Measurements from ENCODE around the gene HYDIN. TPM values are rescaled to one million over a fixed set of nuclear protein-coding genes. Genes with fewer than 3 reads are reported as not detected.

The HYDIN gene
- total and polyA plus RNA-seq, 2 experiments from 2014 or later = 3.1 to 7.7 TPM

DNA sequence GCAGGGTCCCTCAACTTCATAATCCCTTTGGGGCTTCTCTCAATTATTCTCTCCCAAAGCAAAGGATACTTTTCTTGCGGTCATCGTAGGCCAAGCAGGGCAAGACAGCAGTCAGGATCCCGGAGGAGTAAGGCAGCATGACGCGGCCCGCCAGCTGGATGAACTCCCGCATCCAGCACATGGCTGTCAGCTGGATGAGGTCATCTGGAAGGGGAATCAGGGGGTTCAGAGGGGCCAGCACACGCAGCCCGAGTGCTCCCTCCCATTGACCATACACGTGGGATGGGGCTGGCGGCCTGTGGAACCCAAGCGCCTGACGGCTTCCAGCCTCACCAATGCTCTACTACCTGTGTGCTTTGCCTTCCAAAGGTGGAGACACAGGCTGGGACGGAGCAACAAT, 448.7 kb downstream of the HYDIN start (continued):
- no peak for TF ChIP-seq STAT1 (IDR thresholded peaks at IDR 0.05; ENCODE audit: unreplicated experiment)
- no peak for TF ChIP-seq EZH2 (IDR thresholded peaks at IDR 0.05; ENCODE audit: low read depth, unreplicated experiment)
- TF ChIP-seq JUNB (IDR thresholded peaks at IDR 0.05; ENCODE audit: unreplicated experiment) = no peak
- no peak for TF ChIP-seq CREB1 (CRISPR knock-in tag; IDR thresholded peaks at IDR 0.05; ENCODE audit: low read depth)
- no peak for TF ChIP-seq ZNF331 (CRISPR knock-in tag; IDR thresholded peaks at IDR 0.05; ENCODE audit: low read depth)
- no peak for TF ChIP-seq NANOG (IDR thresholded peaks at IDR 0.05; ENCODE audit: borderline replicate concordance)
- TF ChIP-seq EZH2phosphoT487 (IDR thresholded peaks at IDR 0.05; ENCODE audit: unreplicated experiment) = no peak
- no peak for TF ChIP-seq POLR2AphosphoS5 (IDR thresholded peaks at IDR 0.05; ENCODE audit: low read depth)
- TF ChIP-seq, protein P1, sequence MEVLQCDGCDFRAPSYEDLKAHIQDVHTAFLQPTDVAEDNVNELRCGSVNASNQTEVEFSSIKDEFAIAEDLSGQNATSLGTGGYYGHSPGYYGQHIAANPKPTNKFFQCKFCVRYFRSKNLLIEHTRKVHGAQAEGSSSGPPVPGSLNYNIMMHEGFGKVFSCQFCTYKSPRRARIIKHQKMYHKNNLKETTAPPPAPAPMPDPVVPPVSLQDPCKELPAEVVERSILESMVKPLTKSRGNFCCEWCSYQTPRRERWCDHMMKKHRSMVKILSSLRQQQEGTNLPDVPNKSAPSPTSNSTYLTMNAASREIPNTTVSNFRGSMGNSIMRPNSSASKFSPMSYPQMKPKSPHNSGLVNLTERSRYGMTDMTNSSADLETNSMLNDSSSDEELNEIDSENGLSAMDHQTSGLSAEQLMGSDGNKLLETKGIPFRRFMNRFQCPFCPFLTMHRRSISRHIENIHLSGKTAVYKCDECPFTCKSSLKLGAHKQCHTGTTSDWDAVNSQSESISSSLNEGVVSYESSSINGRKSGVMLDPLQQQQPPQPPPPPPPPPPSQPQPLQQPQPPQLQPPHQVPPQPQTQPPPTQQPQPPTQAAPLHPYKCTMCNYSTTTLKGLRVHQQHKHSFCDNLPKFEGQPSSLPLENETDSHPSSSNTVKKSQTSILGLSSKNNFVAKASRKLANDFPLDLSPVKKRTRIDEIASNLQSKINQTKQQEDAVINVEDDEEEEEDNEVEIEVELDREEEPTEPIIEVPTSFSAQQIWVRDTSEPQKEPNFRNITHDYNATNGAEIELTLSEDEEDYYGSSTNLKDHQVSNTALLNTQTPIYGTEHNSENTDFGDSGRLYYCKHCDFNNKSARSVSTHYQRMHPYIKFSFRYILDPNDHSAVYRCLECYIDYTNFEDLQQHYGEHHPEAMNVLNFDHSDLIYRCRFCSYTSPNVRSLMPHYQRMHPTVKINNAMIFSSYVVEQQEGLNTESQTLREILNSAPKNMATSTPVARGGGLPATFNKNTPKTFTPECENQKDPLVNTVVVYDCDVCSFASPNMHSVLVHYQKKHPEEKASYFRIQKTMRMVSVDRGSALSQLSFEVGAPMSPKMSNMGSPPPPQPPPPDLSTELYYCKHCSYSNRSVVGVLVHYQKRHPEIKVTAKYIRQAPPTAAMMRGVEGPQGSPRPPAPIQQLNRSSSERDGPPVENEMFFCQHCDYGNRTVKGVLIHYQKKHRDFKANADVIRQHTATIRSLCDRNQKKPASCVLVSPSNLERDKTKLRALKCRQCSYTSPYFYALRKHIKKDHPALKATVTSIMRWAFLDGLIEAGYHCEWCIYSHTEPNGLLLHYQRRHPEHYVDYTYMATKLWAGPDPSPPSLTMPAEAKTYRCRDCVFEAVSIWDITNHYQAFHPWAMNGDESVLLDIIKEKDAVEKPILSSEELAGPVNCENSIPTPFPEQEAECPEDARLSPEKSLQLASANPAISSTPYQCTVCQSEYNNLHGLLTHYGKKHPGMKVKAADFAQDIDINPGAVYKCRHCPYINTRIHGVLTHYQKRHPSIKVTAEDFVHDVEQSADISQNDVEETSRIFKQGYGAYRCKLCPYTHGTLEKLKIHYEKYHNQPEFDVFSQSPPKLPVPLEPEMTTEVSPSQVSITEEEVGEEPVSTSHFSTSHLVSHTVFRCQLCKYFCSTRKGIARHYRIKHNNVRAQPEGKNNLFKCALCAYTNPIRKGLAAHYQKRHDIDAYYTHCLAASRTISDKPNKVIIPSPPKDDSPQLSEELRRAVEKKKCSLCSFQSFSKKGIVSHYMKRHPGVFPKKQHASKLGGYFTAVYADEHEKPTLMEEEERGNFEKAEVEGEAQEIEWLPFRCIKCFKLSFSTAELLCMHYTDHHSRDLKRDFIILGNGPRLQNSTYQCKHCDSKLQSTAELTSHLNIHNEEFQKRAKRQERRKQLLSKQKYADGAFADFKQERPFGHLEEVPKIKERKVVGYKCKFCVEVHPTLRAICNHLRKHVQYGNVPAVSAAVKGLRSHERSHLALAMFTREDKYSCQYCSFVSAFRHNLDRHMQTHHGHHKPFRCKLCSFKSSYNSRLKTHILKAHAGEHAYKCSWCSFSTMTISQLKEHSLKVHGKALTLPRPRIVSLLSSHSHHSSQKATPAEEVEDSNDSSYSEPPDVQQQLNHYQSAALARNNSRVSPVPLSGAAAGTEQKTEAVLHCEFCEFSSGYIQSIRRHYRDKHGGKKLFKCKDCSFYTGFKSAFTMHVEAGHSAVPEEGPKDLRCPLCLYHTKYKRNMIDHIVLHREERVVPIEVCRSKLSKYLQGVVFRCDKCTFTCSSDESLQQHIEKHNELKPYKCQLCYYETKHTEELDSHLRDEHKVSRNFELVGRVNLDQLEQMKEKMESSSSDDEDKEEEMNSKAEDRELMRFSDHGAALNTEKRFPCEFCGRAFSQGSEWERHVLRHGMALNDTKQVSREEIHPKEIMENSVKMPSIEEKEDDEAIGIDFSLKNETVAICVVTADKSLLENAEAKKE (CRISPR knock-in tag; IDR thresholded peaks at IDR 0.05) = no peak

DNA sequence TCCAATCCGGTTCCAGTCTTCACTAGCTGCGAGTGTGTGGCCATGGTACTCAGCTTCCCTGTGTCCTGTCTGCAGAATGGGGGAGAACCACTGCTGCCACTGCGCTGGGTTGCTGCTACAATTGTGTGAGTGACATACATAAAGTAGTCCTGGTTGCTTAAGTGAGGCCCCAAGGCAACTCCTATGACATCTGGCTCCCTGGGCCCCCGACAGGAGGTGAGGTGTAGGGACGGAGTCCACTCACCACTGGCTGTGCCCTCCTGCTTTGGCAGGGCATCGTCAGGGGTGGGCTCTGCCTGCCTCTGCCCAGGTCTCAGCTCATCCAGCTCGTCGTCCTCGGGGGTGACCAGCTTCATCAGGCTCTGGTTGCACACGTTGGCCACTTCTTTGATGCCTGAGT, 450.0 kb downstream of the HYDIN start:
- peaks cover 20% of the 10 kb centered on the region; the same call in 1 of the 2 replicates for H3K36me3 ChIP-seq (ENCODE audit: insufficient read depth)
- peaks cover 3% of the 10 kb centered on the region; the same call in 2 of the 3 replicates for H3K9me3 Mint-ChIP-seq
- TF ChIP-seq, protein P1 (CRISPR knock-in tag; IDR thresholded peaks at IDR 0.05) = no peak
- TF ChIP-seq ZNF114 (CRISPR knock-in tag; IDR thresholded peaks at IDR 0.05) (no peak), POLR2AphosphoS5 (IDR thresholded peaks at IDR 0.05; ENCODE audit: low read depth) (no peak)

More for the DNA sequence above, 450.0 kb downstream of the HYDIN start:
- H4K20me1 ChIP-seq (replicated peaks; ENCODE audit: insufficient read depth) = 0 out of 2 replicates have a peak, but pooled peaks cover 3% of the 10 kb centered on the region
- Mint-ChIP-seq H3K27ac (no peak overlapping the region), H3K36me3 (ENCODE audit: low read depth) (peaks cover 77% of the 10 kb centered on the region), H3K4me1 (peaks cover 5% of the 10 kb centered on the region; the same call in 1 of the 3 replicates), H3K27me3 (ENCODE audit: insufficient read depth, low read depth, poor library complexity) (peaks cover 17% of the 10 kb centered on the region), H3K4me3 (no peak overlapping the region)
- H2AFZ ChIP-seq = no peak overlapping the region
- H3K4me1 ChIP-seq (ENCODE audit: insufficient read depth) = 0 out of 2 replicates have a peak, but pooled peaks cover 3% of the 10 kb centered on the region
- H3F3A ChIP-seq (replicated peaks; ENCODE audit: low read depth) = no peaks in the 10 kb centered on the region
- no peak for ATAC-seq
- no peaks in the 10 kb centered on the region for H3K9me2 ChIP-seq (ENCODE audit: insufficient read depth)
- no peak overlapping the region for H3K27ac ChIP-seq (ENCODE audit: low read depth)
- no peak overlapping the region for H3K4me3 ChIP-seq
- DNase-seq (ENCODE audit: low spot score) = no peak
- no peak overlapping the region for H3K4me2 ChIP-seq
- H3K79me2 ChIP-seq (replicated peaks; ENCODE audit: insufficient read depth) = no peaks in the 10 kb centered on the region
- no peaks in the 10 kb centered on the region for H3K27me3 ChIP-seq (ENCODE audit: insufficient read depth)

Data from GM23338 (cell line).